CD14-positive monocyte (primary cell): Measurements from ENCODE around the gene KNDC1. TPM values are rescaled to one million over a fixed set of nuclear protein-coding genes. Genes with fewer than 3 reads are reported as not detected.
A peak's percentile ranks its signal among the peaks of the same experiment; 100 is the strongest.

Experiments used
- DNase-seq, 3 donors: peaks; one replicate each; pipeline ENCODE4 v3.0.0-alpha.2; 2011 to 2022
- H2AFZ ChIP-seq: 2 replicates; pipeline ENCODE4 v1.6.0; 2012; ENCODE audit warnings: mild to moderate bottlenecking, low read depth, low read length, inconsistent platforms; ENCODE audit not compliant: insufficient read depth, poor library complexity, severe bottlenecking
- H3K27ac ChIP-seq, 2 donors: 1 replicate in 1 of 2; 2 replicates in 1 of 2; pipeline ENCODE4 v1.5.1; 2012 to 2013; ENCODE audit warnings: low read length in 2 of 2, control low read depth in 1 of 2, inconsistent platforms in 1 of 2, low read depth in 1 of 2, mild to moderate bottlenecking in 1 of 2
- H3K27me3 ChIP-seq, 2 donors: one replicate each; pipeline versions ENCODE4 v1.6.0 to v1.6.1; 2011 to 2013; ENCODE audit warnings: low read length in 2 of 2; ENCODE audit not compliant: control insufficient read depth in 2 of 2, insufficient read depth in 2 of 2
- H3K36me3 ChIP-seq, 2 donors: replicated peaks in 1 of 2; 1 replicate in 1 of 2; 2 replicates in 1 of 2; pipeline versions ENCODE4 v1.5.1 to v1.6.1; 2012 to 2013; ENCODE audit warnings: low read length in 2 of 2, control low read depth in 1 of 2, inconsistent platforms in 1 of 2, mild to moderate bottlenecking in 1 of 2; ENCODE audit not compliant: insufficient read depth in 2 of 2, control insufficient read depth in 1 of 2
- H3K4me1 ChIP-seq, 2 donors: 1 replicate in 1 of 2; 2 replicates in 1 of 2; pipeline versions ENCODE4 v1.5.1 to v1.6.1; 2012 to 2013; ENCODE audit warnings: low read length in 2 of 2, control low read depth in 1 of 2, inconsistent platforms in 1 of 2, mild to moderate bottlenecking in 1 of 2, moderate library complexity in 1 of 2; ENCODE audit not compliant: insufficient read depth in 2 of 2, control insufficient read depth in 1 of 2
- H3K4me2 ChIP-seq: replicated peaks from 2 replicates; pipeline ENCODE3; 2012; ENCODE audit warnings: low read length, moderate library complexity, mild to moderate bottlenecking; ENCODE audit not compliant: poor library complexity, severe bottlenecking; ENCODE audit errors: extremely low read depth
- H3K4me3 ChIP-seq, 3 experiments: fragments of 200-600 bp in 1 of 3; sonication (generic) in 1 of 3; replicated peaks in 1 of 3; 1 replicate in 2 of 3; 2 replicates in 1 of 3; pipeline ENCODE4 v1.5.1; 2011 to 2013; ENCODE audit warnings: low read length in 3 of 3, mild to moderate bottlenecking in 3 of 3, control low read depth in 2 of 3, low read depth in 2 of 3, inconsistent platforms in 1 of 3, moderate library complexity in 1 of 3
- H3K79me2 ChIP-seq: 2 replicates; pipeline ENCODE4 v1.6.0; 2012; ENCODE audit warnings: mild to moderate bottlenecking, control low read depth, inconsistent platforms, low read length, moderate library complexity; ENCODE audit not compliant: insufficient read depth
- H3K9ac ChIP-seq: 2 replicates; pipeline ENCODE4 v1.6.0; 2017; ENCODE audit warnings: low read length, mild to moderate bottlenecking; ENCODE audit not compliant: insufficient read depth, poor library complexity, severe bottlenecking
- H3K9me3 ChIP-seq, 2 donors: replicated peaks in 1 of 2; 1 replicate in 1 of 2; 2 replicates in 1 of 2; pipeline versions ENCODE4 v1.5.1 to v1.6.1; 2012 to 2013; ENCODE audit warnings: low read length in 2 of 2, control low read depth in 1 of 2; ENCODE audit not compliant: control insufficient read depth in 1 of 2, insufficient read depth in 1 of 2
- H4K20me1 ChIP-seq: 2 replicates; pipeline ENCODE4 v1.6.0; 2012; ENCODE audit warnings: mild to moderate bottlenecking, low read length, control low read depth, moderate library complexity; ENCODE audit not compliant: insufficient read depth
- H3K27ac Mint-ChIP-seq, 7 donors: one replicate each; pipeline ENCODE4 v1.8.0; 2020; ENCODE audit warnings: mild to moderate bottlenecking in 7 of 7, mixed read lengths in 7 of 7, moderate library complexity in 6 of 7, inconsistent platforms in 2 of 7
- H3K27me3 Mint-ChIP-seq, 3 donors: one replicate each; pipeline ENCODE4 v1.8.0; 2021 to 2022; ENCODE audit warnings: low read depth in 3 of 3, mild to moderate bottlenecking in 3 of 3, mixed read lengths in 3 of 3, moderate library complexity in 3 of 3, inconsistent platforms in 1 of 3
- H3K36me3 Mint-ChIP-seq, 2 donors: one replicate each; pipeline ENCODE4 v1.8.0; 2020; ENCODE audit warnings: mixed read lengths in 2 of 2, inconsistent platforms in 1 of 2, mild to moderate bottlenecking in 1 of 2
- H3K4me1 Mint-ChIP-seq: one replicate; pipeline ENCODE4 v1.8.0; 2020; ENCODE audit warnings: mild to moderate bottlenecking, mixed read lengths
- H3K4me3 Mint-ChIP-seq, 2 donors: one replicate each; pipeline ENCODE4 v1.8.0; 2020; ENCODE audit warnings: mild to moderate bottlenecking in 2 of 2, mixed read lengths in 2 of 2, moderate library complexity in 1 of 2
- H3K9me3 Mint-ChIP-seq, 7 donors: one replicate each; pipeline ENCODE4 v1.8.0; 2020 to 2022; ENCODE audit warnings: mixed read lengths in 7 of 7, mild to moderate bottlenecking in 6 of 7, moderate library complexity in 6 of 7, inconsistent platforms in 2 of 7
- WGBS: methylation state at CpG from one replicate; pipeline ENCODE4 v1.1.5; 2013; ENCODE audit warnings: missing lambda C conversion rate; ENCODE audit not compliant: insufficient coverage; 5-methylcytosine and 5-hydroxymethylcytosine counted together
- intact Hi-C, 2 donors: fragments of 100-400 bp; cut with micrococcal nuclease; formaldehyde crosslinking; loops; one replicate each; pipeline versions ENCODE4 v1.15.0 to v1.15.1; 2023
- polyA plus RNA-seq, 3 donors: library from polyadenylated mRNA; depleted of rRNA in 1 of 3; unstranded in 2 of 3; stranded (reverse) in 1 of 3; fragments of 300-500 nt in 2 of 3; fragments of >200 nt in 1 of 3; fragmentation: Illumina TruSeq in 2 of 3; gene quantifications; 1 replicate in 2 of 3; 2 replicates in 1 of 3; pipeline ENCODE4 v1.2.3, GENCODE V29; 2012 to 2021
- TF ChIP-seq, protein P1 (sequence below): fragments of 200-600 bp; IDR thresholded peaks from one replicate; pipeline ENCODE4 v1.8.0; 2022; ENCODE audit warnings: antibody characterized with exemption, mild to moderate bottlenecking

KNDC1 gene
- polyA plus RNA-seq, 3 donors: 0.22 to 0.80 TPM; not detected in 1

DNA sequence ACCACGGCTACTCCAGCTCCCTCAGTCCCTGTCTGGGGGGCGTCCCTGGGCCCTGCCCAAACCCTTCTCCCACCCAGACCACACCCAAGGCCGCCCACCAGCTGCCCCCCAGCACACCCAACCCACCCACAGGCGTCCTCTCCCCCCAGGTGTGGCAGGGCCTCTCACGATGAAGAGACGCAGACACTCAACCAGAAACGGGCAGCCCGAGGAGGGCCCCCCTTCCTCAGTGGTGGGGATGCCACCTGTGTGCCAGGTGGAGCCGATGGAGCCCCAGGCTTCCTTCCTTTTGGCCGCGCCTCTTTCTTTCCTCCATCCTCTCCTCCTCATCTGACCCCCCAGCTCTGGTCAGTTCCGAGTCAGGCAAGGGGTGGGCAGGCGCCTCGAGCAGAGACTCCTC is 43.6 kb upstream of the KNDC1 start:
- Histone ChIP-seq H3K4me3 (no peak overlapping the region), H4K20me1 (no peaks in the 10 kb centered on the region), H3K4me2 (no peak overlapping the region), H3K79me2 (no peaks in the 10 kb centered on the region), H3K27me3 (no peaks in the 10 kb centered on the region), H3K27ac (no peak overlapping the region), H3K9me3 (peaks cover 8 to 51% of the 10 kb centered on the region in 2 donors), H3K4me1 (no peaks in the 10 kb centered on the region), H2AFZ (no peak overlapping the region), H3K9ac (no peak overlapping the region), H3K36me3 (no peaks in the 10 kb centered on the region)
- 80% methylated on average over 12 of the region's 14 CpGs for WGBS
- intact Hi-C loops: no loop called here
- Mint-ChIP-seq H3K4me3 (no peak overlapping the region), H3K36me3 (no peaks in the 10 kb centered on the region), H3K4me1 (no peaks in the 10 kb centered on the region), H3K27ac (no peak overlapping the region), H3K9me3 (peaks cover 17 to 49% (median 39%) of the 10 kb centered on the region in 7 donors), H3K27me3 (peaks cover 3 to 4% (median 3%) of the 10 kb centered on the region in 3 donors)
- DNase-seq: no peak
- TF ChIP-seq, protein P1, sequence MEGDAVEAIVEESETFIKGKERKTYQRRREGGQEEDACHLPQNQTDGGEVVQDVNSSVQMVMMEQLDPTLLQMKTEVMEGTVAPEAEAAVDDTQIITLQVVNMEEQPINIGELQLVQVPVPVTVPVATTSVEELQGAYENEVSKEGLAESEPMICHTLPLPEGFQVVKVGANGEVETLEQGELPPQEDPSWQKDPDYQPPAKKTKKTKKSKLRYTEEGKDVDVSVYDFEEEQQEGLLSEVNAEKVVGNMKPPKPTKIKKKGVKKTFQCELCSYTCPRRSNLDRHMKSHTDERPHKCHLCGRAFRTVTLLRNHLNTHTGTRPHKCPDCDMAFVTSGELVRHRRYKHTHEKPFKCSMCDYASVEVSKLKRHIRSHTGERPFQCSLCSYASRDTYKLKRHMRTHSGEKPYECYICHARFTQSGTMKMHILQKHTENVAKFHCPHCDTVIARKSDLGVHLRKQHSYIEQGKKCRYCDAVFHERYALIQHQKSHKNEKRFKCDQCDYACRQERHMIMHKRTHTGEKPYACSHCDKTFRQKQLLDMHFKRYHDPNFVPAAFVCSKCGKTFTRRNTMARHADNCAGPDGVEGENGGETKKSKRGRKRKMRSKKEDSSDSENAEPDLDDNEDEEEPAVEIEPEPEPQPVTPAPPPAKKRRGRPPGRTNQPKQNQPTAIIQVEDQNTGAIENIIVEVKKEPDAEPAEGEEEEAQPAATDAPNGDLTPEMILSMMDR: no peak

GRCh38 chr10:133117036-133117687 is 42.9 kb upstream of the KNDC1 start:
- H3K4me1 Mint-ChIP-seq: no peaks in the 10 kb centered on the region
- no peaks in the 10 kb centered on the region for H3K4me1 ChIP-seq
- H3K36me3 Mint-ChIP-seq: no peaks in the 10 kb centered on the region
- peaks cover 16 to 42% (median 33%) of the 10 kb centered on the region in 7 donors for H3K9me3 Mint-ChIP-seq
- peak overlapping the region in 1 of 7 donors; percentile 37 for H3K27ac Mint-ChIP-seq
- no peak for DNase-seq
- WGBS: 95% methylated on average over 19 of the region's 21 CpGs
- no peaks in the 10 kb centered on the region for H3K79me2 ChIP-seq
- no peaks in the 10 kb centered on the region for H3K27me3 ChIP-seq
- H3K4me3 ChIP-seq: no peak overlapping the region
- peaks cover 2 to 3% (median 3%) of the 10 kb centered on the region in 3 donors for H3K27me3 Mint-ChIP-seq
- TF ChIP-seq, protein P1: no peak
- intact Hi-C loops: no loop called here
- H3K9ac ChIP-seq: no peak overlapping the region
- no peak overlapping the region for H2AFZ ChIP-seq
- no peak overlapping the region for H3K27ac ChIP-seq
- no peaks in the 10 kb centered on the region for H4K20me1 ChIP-seq
- H3K4me3 Mint-ChIP-seq: no peak overlapping the region
- H3K9me3 ChIP-seq: peaks cover 12 to 47% of the 10 kb centered on the region in 2 donors
- no peak overlapping the region for H3K4me2 ChIP-seq
- H3K36me3 ChIP-seq: no peaks in the 10 kb centered on the region
